Parathyroid adenoma (tissue), 2 donors: ENCODE data around the gene TYMP.

Experiments
- H2AFZ ChIP-seq: fragments of 300-600 bp; sonication (generic); one replicate; pipeline ENCODE4 v1.7.0; 2017; ENCODE audit warnings: antibody characterized with exemption, mild to moderate bottlenecking
- H3K27ac ChIP-seq: fragments of 300-600 bp; sonication (generic); one replicate; pipeline ENCODE4 v1.7.0; 2017
- H3K27me3 ChIP-seq: fragments of 300-600 bp; sonication (generic); one replicate; pipeline ENCODE4 v1.7.0; 2017; ENCODE audit warnings: low read length; ENCODE audit not compliant: control insufficient read depth, insufficient read depth
- H3K36me3 ChIP-seq: fragments of 300-600 bp; sonication (generic); one replicate; pipeline ENCODE4 v1.7.0; 2017; ENCODE audit warnings: low read length; ENCODE audit not compliant: control insufficient read depth, insufficient read depth
- H3K4me1 ChIP-seq: fragments of 300-600 bp; sonication (generic); one replicate; pipeline ENCODE4 v1.7.0; 2017; ENCODE audit warnings: control low read depth
- H3K4me2 ChIP-seq: fragments of 300-600 bp; sonication (generic); one replicate; pipeline ENCODE4 v1.7.0; 2017; ENCODE audit warnings: low read length
- H3K4me3 ChIP-seq: fragments of 300-600 bp; sonication (generic); one replicate; pipeline ENCODE4 v1.7.0; 2017; ENCODE audit warnings: low read depth, low read length
- H3K79me2 ChIP-seq: fragments of 300-600 bp; sonication (generic); one replicate; pipeline ENCODE4 v1.7.0; 2017; ENCODE audit warnings: control low read depth
- H3K9ac ChIP-seq: fragments of 300-600 bp; sonication (generic); one replicate; pipeline ENCODE4 v1.7.0; 2017; ENCODE audit warnings: mild to moderate bottlenecking
- H3K9me3 ChIP-seq: fragments of 300-600 bp; sonication (generic); one replicate; pipeline ENCODE4 v1.7.0; 2017; ENCODE audit warnings: low read length; ENCODE audit not compliant: control insufficient read depth
- CTCF ChIP-seq: fragments of 300-600 bp; sonication (generic); IDR thresholded peaks from one replicate; pipeline ENCODE4 v1.7.0; 2017; ENCODE audit warnings: antibody characterized with exemption, mild to moderate bottlenecking
- donor health status: primary hyperparathyroidism.

The TYMP gene

DNA sequence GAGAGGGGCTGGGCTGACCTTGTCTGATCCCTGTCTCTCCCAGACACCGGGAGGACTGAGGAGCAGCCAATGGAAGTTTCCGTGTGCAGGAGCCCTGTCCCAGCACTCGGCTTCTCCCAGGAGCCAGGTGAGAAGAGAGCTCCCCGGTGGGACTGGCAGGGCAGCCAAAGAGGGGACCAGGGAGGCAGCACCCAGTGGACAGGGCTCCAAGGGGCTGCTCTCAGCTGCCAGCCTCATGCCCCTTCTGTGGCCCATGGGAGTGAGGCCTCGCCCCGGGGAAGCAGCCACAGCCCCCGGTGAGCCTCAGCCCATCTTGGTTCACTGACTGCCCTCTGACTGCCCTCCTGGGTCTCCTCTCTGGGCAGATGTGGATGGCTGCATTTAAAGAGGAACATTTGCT, 11.2 kb downstream of the TYMP start:
- H3K4me3 ChIP-seq: no peak overlapping the region
- H3K9me3 ChIP-seq: no peaks in the 10 kb centered on the region
- TF ChIP-seq CTCF: no peak
- H2AFZ ChIP-seq: no peak overlapping the region
- H3K9ac ChIP-seq: no peak overlapping the region
- no peak overlapping the region for H3K27ac ChIP-seq
- no peak overlapping the region for H3K4me2 ChIP-seq
- peaks cover 25% of the 10 kb centered on the region for H3K79me2 ChIP-seq
- H3K27me3 ChIP-seq: no peaks in the 10 kb centered on the region
- no peaks in the 10 kb centered on the region for H3K36me3 ChIP-seq
- H3K4me1 ChIP-seq: no peaks in the 10 kb centered on the region

DNA sequence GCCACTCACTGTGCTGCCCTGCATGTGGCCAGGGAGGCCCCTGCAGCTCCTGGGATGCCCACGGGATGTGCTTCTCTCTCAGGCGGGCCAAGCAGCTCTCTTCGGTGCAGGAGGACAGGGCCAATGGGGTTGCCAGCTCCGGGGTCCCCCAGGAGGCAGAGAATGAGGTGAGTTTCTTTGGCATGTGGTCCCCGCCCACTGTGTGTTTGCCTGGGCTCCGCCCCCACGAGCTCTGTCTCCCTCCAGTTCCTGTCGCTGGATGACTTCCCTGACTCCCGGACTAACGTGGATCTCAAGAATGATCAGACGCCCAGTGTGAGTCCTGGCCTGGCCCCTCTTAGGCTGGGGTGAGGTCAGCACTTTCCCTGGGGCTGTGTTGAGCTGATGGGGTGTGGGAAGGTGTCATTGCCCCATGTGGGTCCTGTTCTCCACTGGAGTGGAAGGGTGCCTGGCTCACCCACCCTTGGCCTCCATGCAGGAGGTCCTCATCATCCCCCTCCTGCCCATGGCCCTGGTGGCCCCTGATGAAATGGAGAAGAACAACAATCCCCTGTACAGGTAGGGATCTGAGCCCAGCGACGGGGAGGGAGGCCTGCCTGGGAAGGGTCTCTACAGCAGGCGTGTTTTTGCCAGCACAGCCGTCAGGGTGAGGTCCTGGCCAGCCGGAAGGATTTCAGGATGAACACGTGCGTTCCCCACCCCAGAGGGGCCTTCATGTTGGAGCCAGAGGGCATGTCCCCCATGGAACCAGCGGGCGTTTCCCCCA, 12.1 kb downstream of the TYMP start:
- H3K4me2 ChIP-seq: no peak overlapping the region
- H3K36me3 ChIP-seq: no peaks in the 10 kb centered on the region
- H3K4me1 ChIP-seq: no peaks in the 10 kb centered on the region
- no peak for TF ChIP-seq CTCF
- H3K9me3 ChIP-seq: no peaks in the 10 kb centered on the region
- H3K4me3 ChIP-seq: no peak overlapping the region
- no peak overlapping the region for H3K27ac ChIP-seq
- H2AFZ ChIP-seq: no peak overlapping the region
- no peak overlapping the region for H3K9ac ChIP-seq
- peaks cover 34% of the 10 kb centered on the region for H3K79me2 ChIP-seq
- H3K27me3 ChIP-seq: no peaks in the 10 kb centered on the region

DNA sequence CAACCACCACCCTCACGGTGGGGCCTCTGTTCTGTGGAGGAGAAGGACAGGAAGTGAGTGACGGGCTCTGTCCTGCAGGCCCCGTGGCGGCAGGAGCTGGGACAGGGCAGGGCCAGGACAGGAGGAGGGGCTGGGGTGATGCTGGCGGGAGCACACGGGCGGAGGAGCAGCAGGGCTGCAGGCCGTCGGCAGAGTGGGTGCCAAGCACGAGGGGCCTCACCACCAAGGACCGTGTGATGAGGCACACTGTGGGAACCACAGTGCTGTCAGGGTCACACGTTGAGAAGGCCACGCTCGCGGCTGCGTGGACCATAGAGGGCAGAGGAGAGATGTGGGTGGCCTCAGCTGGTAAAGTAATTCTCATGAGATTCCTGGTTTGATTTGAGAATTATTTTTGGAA, 12.9 kb downstream of the TYMP start:
- H3K9me3 ChIP-seq: no peaks in the 10 kb centered on the region
- peaks cover 40% of the 10 kb centered on the region for H3K79me2 ChIP-seq
- no peak overlapping the region for H2AFZ ChIP-seq
- H3K4me2 ChIP-seq: no peak overlapping the region
- H3K9ac ChIP-seq: no peak overlapping the region
- no peaks in the 10 kb centered on the region for H3K4me1 ChIP-seq
- H3K36me3 ChIP-seq: no peaks in the 10 kb centered on the region
- no peak for TF ChIP-seq CTCF
- H3K4me3 ChIP-seq: no peak overlapping the region
- H3K27ac ChIP-seq: no peak overlapping the region
- no peaks in the 10 kb centered on the region for H3K27me3 ChIP-seq

DNA sequence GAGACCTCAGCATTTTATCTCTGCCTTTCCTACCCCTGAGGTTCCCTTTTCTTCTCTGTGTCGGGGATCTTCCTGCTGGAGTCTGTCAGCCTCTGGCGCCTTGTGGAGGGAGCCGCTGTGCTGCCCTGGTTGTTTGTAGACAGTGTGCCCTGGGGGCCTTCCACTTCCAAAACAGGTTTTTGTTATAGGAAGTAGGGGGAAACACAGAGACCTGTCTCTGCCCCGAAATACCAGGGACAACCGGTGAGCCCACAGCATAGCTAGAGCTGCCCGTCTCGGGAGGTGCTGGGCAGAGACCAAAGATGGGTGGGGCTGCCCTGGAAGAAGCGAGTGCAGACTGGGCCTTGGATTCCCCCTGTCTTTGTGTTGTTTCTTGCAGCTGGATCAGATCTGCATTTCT, 13.7 kb downstream of the TYMP start:
- Histone ChIP-seq H3K4me3 (no peak overlapping the region), H3K4me1 (no peaks in the 10 kb centered on the region), H3K9me3 (no peaks in the 10 kb centered on the region), H3K27ac (no peak overlapping the region), H3K79me2 (peaks cover 41% of the 10 kb centered on the region), H2AFZ (no peak overlapping the region), H3K27me3 (no peaks in the 10 kb centered on the region), H3K4me2 (no peak overlapping the region), H3K9ac (no peak overlapping the region), H3K36me3 (no peaks in the 10 kb centered on the region)
- TF ChIP-seq CTCF: no peak

GRCh38 chr22:50513175-50513574, 16.6 kb downstream of the TYMP start:
- Histone ChIP-seq H2AFZ (no peak overlapping the region), H3K36me3 (no peaks in the 10 kb centered on the region), H3K4me1 (no peaks in the 10 kb centered on the region), H3K9ac (no peak overlapping the region), H3K27me3 (no peaks in the 10 kb centered on the region), H3K79me2 (peaks cover 41% of the 10 kb centered on the region), H3K27ac (no peak overlapping the region), H3K4me2 (no peak overlapping the region), H3K9me3 (no peaks in the 10 kb centered on the region), H3K4me3 (no peak overlapping the region)
- TF ChIP-seq CTCF: no peak
